Mesothelial cell of epicardium (in vitro differentiated cells): Measurements from ENCODE around the gene GJB2. TPM values are rescaled to one million over a fixed set of nuclear protein-coding genes. Genes with fewer than 3 reads are reported as not detected.

ENCODE experiments used
- DNase-seq, 2 experiments: peaks; one replicate each; pipeline ENCODE4 v3.0.0; 2021; ENCODE audit warnings: low spot score in 2 of 2; ENCODE audit not compliant: unreplicated experiment in 2 of 2
- H3K27ac Mint-ChIP-seq: 2 replicates; pipeline ENCODE4 v1.8.0; 2021; ENCODE audit warnings: mixed read lengths
- H3K27me3 Mint-ChIP-seq: 2 replicates; pipeline ENCODE4 v1.8.0; 2021; ENCODE audit warnings: low read depth, mixed read lengths
- H3K36me3 Mint-ChIP-seq: 2 replicates; pipeline ENCODE4 v1.8.0; 2021; ENCODE audit warnings: mixed read lengths
- H3K4me1 Mint-ChIP-seq: 2 replicates; pipeline ENCODE4 v1.8.0; 2021; ENCODE audit warnings: mixed read lengths
- H3K4me3 Mint-ChIP-seq: 2 replicates; pipeline ENCODE4 v1.8.0; 2021; ENCODE audit warnings: mild to moderate bottlenecking, moderate library complexity, mixed read lengths
- H3K9me3 Mint-ChIP-seq: 2 replicates; pipeline ENCODE4 v1.8.0; 2021; ENCODE audit warnings: mixed read lengths
- CTCF ChIP-seq: fragments of 200-600 bp; sonication (generic); IDR thresholded peaks from one replicate; pipeline ENCODE4 v1.5.0; 2021; ENCODE audit warnings: antibody characterized with exemption; ENCODE audit not compliant: unreplicated experiment
- total RNA-seq: library from RNA; stranded (reverse); gene quantifications from 3 replicates; pipeline ENCODE4 v1.2.1, GENCODE V29; 2021

GJB2 gene
- total RNA-seq, 1 donor from 2014 or later = 25.4 TPM

GRCh38 chr13:20230913-20231838, 38.4 kb upstream of the GJB2 start:
- no peak for TF ChIP-seq CTCF
- Mint-ChIP-seq H3K4me3 (peak overlapping the region; percentile 77), H3K4me1 (peaks cover 28% of the 10 kb centered on the region), H3K27me3 (peaks cover 44% of the 10 kb centered on the region), H3K27ac (peak overlapping the region; percentile 83), H3K9me3 (no peaks in the 10 kb centered on the region), H3K36me3 (peaks cover 2% of the 10 kb centered on the region)
- DNase-seq = no peak

- Mint-ChIP-seq H3K4me3 (no peak overlapping the region), H3K9me3 (no peaks in the 10 kb centered on the region), H3K27ac (no peak overlapping the region), H3K36me3 (peaks cover 11% of the 10 kb centered on the region), H3K27me3 (peaks cover 26% of the 10 kb centered on the region), H3K4me1 (peaks cover 27% of the 10 kb centered on the region)
- TF ChIP-seq CTCF = no peak
- DNase-seq = no peak
Measured at GRCh38 chr13:20227730-20228129, 35.0 kb upstream of the GJB2 start.

GRCh38 chr13:20227288-20227687, 34.5 kb upstream of the GJB2 start:
- no peak for DNase-seq
- Mint-ChIP-seq H3K4me1 (peaks cover 26% of the 10 kb centered on the region), H3K4me3 (no peak overlapping the region), H3K9me3 (no peaks in the 10 kb centered on the region), H3K27me3 (peaks cover 24% of the 10 kb centered on the region), H3K27ac (no peak overlapping the region), H3K36me3 (peaks cover 13% of the 10 kb centered on the region)
- no peak for TF ChIP-seq CTCF

- H3K4me3 Mint-ChIP-seq = no peak overlapping the region
- no peak for TF ChIP-seq CTCF
- H3K4me1 Mint-ChIP-seq = peaks cover 2% of the 10 kb centered on the region
- H3K9me3 Mint-ChIP-seq = peaks cover 15% of the 10 kb centered on the region
- peaks cover 5% of the 10 kb centered on the region for H3K27me3 Mint-ChIP-seq
- H3K27ac Mint-ChIP-seq = no peak overlapping the region
- DNase-seq = no peak
- H3K36me3 Mint-ChIP-seq = peaks cover 16% of the 10 kb centered on the region
Measured at GRCh38 chr13:20222553-20222952, 29.8 kb upstream of the GJB2 start.

GRCh38 chr13:20221772-20222171, 29.0 kb upstream of the GJB2 start:
- Mint-ChIP-seq H3K9me3 (peaks cover 23% of the 10 kb centered on the region), H3K4me1 (peaks cover 2% of the 10 kb centered on the region), H3K27me3 (peaks cover 5% of the 10 kb centered on the region), H3K36me3 (peaks cover 14% of the 10 kb centered on the region), H3K27ac (no peak overlapping the region), H3K4me3 (no peak overlapping the region)
- no peak for TF ChIP-seq CTCF
- DNase-seq = no peak
